Common myeloid progenitor, CD34-positive (primary cell): ENCODE data around the gene MAGOHB.
A peak's percentile ranks its signal among the peaks of the same experiment; 100 is the strongest.
"Not testable (repeated sequence)": the region's sequence is repeated elsewhere in the genome, so short reads cannot be mapped to it uniquely, and the experiment has no call there.

Experiments
- CTCF ChIA-PET: fragments of 350-600 bp; sonication (Branson Sonifier 250); formaldehyde crosslinking; loops from one replicate; lab custom pipeline; 2021; ENCODE audit warnings: antibody characterized with exemption; lab: Charles Lee
- POLR2A ChIA-PET: fragments of 350-600 bp; sonication (Branson Sonifier 250); formaldehyde crosslinking; loops from one replicate; lab custom pipeline; 2021; ENCODE audit warnings: antibody characterized with exemption; lab: Charles Lee
- DNase-seq, 3 donors: peaks; one replicate each; pipeline versions ENCODE4 v3.0.0 to v3.0.0-alpha.2; 2013
- H3K27ac ChIP-seq, 2 experiments: 1 replicate in 1 of 2; 2 replicates in 1 of 2; pipeline ENCODE4 v1.7.0; 2013; ENCODE audit warnings: inconsistent platforms in 2 of 2, low read length in 2 of 2, mild to moderate bottlenecking in 2 of 2, low read depth in 1 of 2, moderate library complexity in 1 of 2; ENCODE audit not compliant: severe bottlenecking in 2 of 2, insufficient read depth in 1 of 2, poor library complexity in 1 of 2
- H3K27me3 ChIP-seq, 5 experiments: replicated peaks in 2 of 5; 1 replicate in 3 of 5; 2 replicates in 2 of 5; pipeline versions ENCODE4 v1.6.1 to v1.7.0; 2013; ENCODE audit warnings: low read length in 4 of 5, mild to moderate bottlenecking in 2 of 5, moderate library complexity in 2 of 5, inconsistent platforms in 1 of 5; ENCODE audit not compliant: insufficient read depth in 5 of 5, control insufficient read depth in 4 of 5
- H3K36me3 ChIP-seq, 4 experiments: 1 replicate in 2 of 4; 2 replicates in 2 of 4; pipeline versions ENCODE4 v1.6.1 to v1.7.0; 2013; ENCODE audit warnings: low read length in 3 of 4, control low read depth in 1 of 4, mild to moderate bottlenecking in 1 of 4; ENCODE audit not compliant: control insufficient read depth in 4 of 4, insufficient read depth in 4 of 4
- H3K4me1 ChIP-seq, 4 experiments: 1 replicate in 3 of 4; 2 replicates in 1 of 4; pipeline versions ENCODE4 v1.6.1 to v1.7.1; 2013; ENCODE audit warnings: low read length in 3 of 4, mild to moderate bottlenecking in 3 of 4, control low read depth in 1 of 4, inconsistent platforms in 1 of 4, moderate library complexity in 1 of 4; ENCODE audit not compliant: control insufficient read depth in 4 of 4, insufficient read depth in 4 of 4; ENCODE audit errors: control extremely low read depth in 1 of 4
- H3K4me3 ChIP-seq, 7 experiments: 1 replicate in 4 of 7; 2 replicates in 3 of 7; pipeline versions ENCODE4 v1.5.1 to v1.7.0; 2013; ENCODE audit warnings: mild to moderate bottlenecking in 7 of 7, low read length in 6 of 7, moderate library complexity in 6 of 7, inconsistent platforms in 2 of 7, low read depth in 2 of 7, control low read depth in 1 of 7; ENCODE audit not compliant: insufficient read depth in 4 of 7, control insufficient read depth in 1 of 7; ENCODE audit errors: extremely low read depth in 1 of 7
- H3K9me3 ChIP-seq, 5 experiments: 1 replicate in 4 of 5; 2 replicates in 1 of 5; pipeline versions ENCODE4 v1.6.1 to v1.7.1; 2013; ENCODE audit warnings: low read length in 4 of 5, mild to moderate bottlenecking in 2 of 5, inconsistent platforms in 1 of 5, low read depth in 1 of 5, moderate library complexity in 1 of 5; ENCODE audit not compliant: control insufficient read depth in 4 of 5, insufficient read depth in 2 of 5; ENCODE audit errors: control extremely low read depth in 1 of 5
- WGBS: methylation state at CpG from one replicate; pipeline ENCODE4 v1.1.5; 2013; ENCODE audit not compliant: insufficient coverage; 5-methylcytosine and 5-hydroxymethylcytosine counted together

MAGOHB gene

GRCh38 chr12:10615532-10615931 is 2.1 kb upstream of the MAGOHB start:
- POLR2A ChIA-PET, result no interaction called here
- CTCF ChIA-PET, result no interaction called here
- Histone ChIP-seq H3K27ac (no peak overlapping the region), H3K36me3 (peaks cover 7 to 10% (median 8%) of the 10 kb centered on the region in 4 experiments), H3K9me3 (no peaks in the 10 kb centered on the region), H3K4me1 (peaks cover 15 to 21% (median 18%) of the 10 kb centered on the region in 4 experiments), H3K27me3 (no peaks in the 10 kb centered on the region), H3K4me3 (no peak overlapping the region)
- no CpG with 5 or more reads among the region's 4 CpGs for whole genome bisulfite sequencing
- DNase-seq, result no peak

- peaks cover 15 to 21% (median 18%) of the 10 kb centered on the region in 4 experiments for H3K4me1 ChIP-seq
- peaks cover 0 to 17% (median 11%) of the 10 kb centered on the region in 4 experiments for H3K36me3 ChIP-seq
- peak overlapping the region; percentile 98 to 99 for H3K27ac ChIP-seq
- POLR2A ChIA-PET, result interaction anchor here (0.6 to 1.2 kb wide), 2 partner anchors 59 to 194 kb away, joined by 3 to 4 read pairs; partner anchors contain the start of genes KLRC3 and STYK1
- peak overlapping the region in 6 of 7 experiments; percentile 86 to 100 (median 97) for H3K4me3 ChIP-seq
- H3K27me3 ChIP-seq, result no peaks in the 10 kb centered on the region
- 43% methylated on average over 2 of the region's 4 CpGs for WGBS
- no peaks in the 10 kb centered on the region for H3K9me3 ChIP-seq
- DNase-seq, result no peak
- CTCF ChIA-PET, result interaction anchor here (1.3 to 1.6 kb wide), 4 partner anchors 14 to 247 kb away, joined by 3 to 4 read pairs (median 3); no protein-coding TSS in a partner anchor
Observed at GRCh38 chr12:10614056-10614370, 604 bp upstream of the MAGOHB start.

GRCh38 chr12:10612984-10613348 is 443 bp downstream of the MAGOHB start:
- H3K4me3 ChIP-seq, result peak overlapping the region; percentile 75 to 100 (median 96)
- peak overlapping the region; percentile 98 to 99 for H3K27ac ChIP-seq
- ChIA-PET POLR2A (interaction anchor here (1.2 kb wide), 1 partner anchor 60 kb away, joined by 4 read pairs; the partner anchor contains the start of gene STYK1), CTCF (interaction anchor here (0.7 to 1.5 kb wide), 3 partner anchors 61 to 246 kb away, joined by 3 read pairs; no protein-coding TSS in a partner anchor)
- no peaks in the 10 kb centered on the region for H3K27me3 ChIP-seq
- 4% methylated on average over 4 of the region's 6 CpGs for WGBS
- H3K36me3 ChIP-seq, result peaks cover 0 to 22% (median 14%) of the 10 kb centered on the region in 4 experiments
- no peaks in the 10 kb centered on the region for H3K9me3 ChIP-seq
- peaks cover 15 to 21% (median 18%) of the 10 kb centered on the region in 4 experiments for H3K4me1 ChIP-seq
- no peak for DNase-seq

- no peaks in the 10 kb centered on the region for H3K27me3 ChIP-seq
- H3K36me3 ChIP-seq, result peaks cover 4 to 25% (median 17%) of the 10 kb centered on the region in 4 experiments
- no peaks in the 10 kb centered on the region for H3K9me3 ChIP-seq
- POLR2A ChIA-PET, result interaction anchor here (0.6 kb wide), 2 partner anchors 559 to 1906 kb away, joined by 3 to 4 read pairs; no protein-coding TSS in a partner anchor
- H3K27ac ChIP-seq, result peak overlapping the region in 1 of 2 experiments; percentile 99
- H3K4me1 ChIP-seq, result peaks cover 15 to 21% (median 18%) of the 10 kb centered on the region in 4 experiments
- no peak for DNase-seq
- 90% methylated on average over 3 of the region's 6 CpGs for WGBS
- CTCF ChIA-PET, result interaction anchor here (1.6 kb wide), 1 partner anchor 138 kb away, joined by 5 read pairs; no protein-coding TSS in a partner anchor
- peak overlapping the region in 4 of 7 experiments; percentile 86 to 99 (median 95) for H3K4me3 ChIP-seq
Observed at GRCh38 chr12:10612110-10612509, 1.3 kb downstream of the MAGOHB start.

GRCh38 chr12:10611258-10611657 is 2.2 kb downstream of the MAGOHB start:
- H3K4me3 ChIP-seq, H3K9me3 ChIP-seq, DNase-seq, H3K27me3 ChIP-seq, H3K27ac ChIP-seq: not testable (repeated sequence)
- Histone ChIP-seq H3K4me1 (peaks cover 15 to 21% (median 18%) of the 10 kb centered on the region in 4 experiments), H3K36me3 (peaks cover 4 to 28% (median 19%) of the 10 kb centered on the region in 4 experiments)
- WGBS, result 94% methylated on average over 3 of the region's 4 CpGs
- ChIA-PET CTCF (interaction anchor here (0.7 to 1.6 kb wide), 3 partner anchors 64 to 375 kb away, joined by 3 to 5 read pairs (median 3); no protein-coding TSS in a partner anchor), POLR2A (interaction anchor here (0.6 kb wide), 1 partner anchor 560 kb away, joined by 3 read pairs; no protein-coding TSS in a partner anchor)

- Histone ChIP-seq H3K4me3 (no peak overlapping the region), H3K27me3 (no peaks in the 10 kb centered on the region), H3K4me1 (peaks cover 15 to 21% (median 18%) of the 10 kb centered on the region in 4 experiments), H3K27ac (no peak overlapping the region), H3K36me3 (peaks cover 6 to 30% (median 21%) of the 10 kb centered on the region in 4 experiments), H3K9me3 (no peaks in the 10 kb centered on the region)
- ChIA-PET POLR2A (no interaction called here), CTCF (interaction anchor here (0.7 to 1.6 kb wide), 3 partner anchors 65 to 374 kb away, joined by 3 read pairs; no protein-coding TSS in a partner anchor)
- DNase-seq, result no peak
- WGBS, result 100% methylated on average over 2 of the region's 3 CpGs
Observed at GRCh38 chr12:10610188-10610587, 3.2 kb downstream of the MAGOHB start.

- Histone ChIP-seq H3K4me3 (no peak overlapping the region), H3K9me3 (no peaks in the 10 kb centered on the region), H3K4me1 (peaks cover 7 to 15% (median 13%) of the 10 kb centered on the region in 4 experiments), H3K27ac (no peak overlapping the region), H3K36me3 (peaks cover 11 to 37% (median 23%) of the 10 kb centered on the region in 4 experiments), H3K27me3 (no peaks in the 10 kb centered on the region)
- peak; percentile 61 to 62 (median 61) for DNase-seq
- ChIA-PET CTCF (interaction anchor here (0.7 to 2.0 kb wide), 5 partner anchors 10 to 90 kb away, joined by 3 to 9 read pairs (median 4); no protein-coding TSS in a partner anchor), POLR2A (no interaction called here)
- WGBS, result no CpG with 5 or more reads among the region's 3 CpGs
Observed at GRCh38 chr12:10607885-10608458, 5.4 kb downstream of the MAGOHB start.
